ENCODE measurements around the gene LRCH2. TPM values are rescaled to one million over a fixed set of nuclear protein-coding genes. Genes with fewer than 3 reads are reported as not detected.

Gene LRCH2, protein sequence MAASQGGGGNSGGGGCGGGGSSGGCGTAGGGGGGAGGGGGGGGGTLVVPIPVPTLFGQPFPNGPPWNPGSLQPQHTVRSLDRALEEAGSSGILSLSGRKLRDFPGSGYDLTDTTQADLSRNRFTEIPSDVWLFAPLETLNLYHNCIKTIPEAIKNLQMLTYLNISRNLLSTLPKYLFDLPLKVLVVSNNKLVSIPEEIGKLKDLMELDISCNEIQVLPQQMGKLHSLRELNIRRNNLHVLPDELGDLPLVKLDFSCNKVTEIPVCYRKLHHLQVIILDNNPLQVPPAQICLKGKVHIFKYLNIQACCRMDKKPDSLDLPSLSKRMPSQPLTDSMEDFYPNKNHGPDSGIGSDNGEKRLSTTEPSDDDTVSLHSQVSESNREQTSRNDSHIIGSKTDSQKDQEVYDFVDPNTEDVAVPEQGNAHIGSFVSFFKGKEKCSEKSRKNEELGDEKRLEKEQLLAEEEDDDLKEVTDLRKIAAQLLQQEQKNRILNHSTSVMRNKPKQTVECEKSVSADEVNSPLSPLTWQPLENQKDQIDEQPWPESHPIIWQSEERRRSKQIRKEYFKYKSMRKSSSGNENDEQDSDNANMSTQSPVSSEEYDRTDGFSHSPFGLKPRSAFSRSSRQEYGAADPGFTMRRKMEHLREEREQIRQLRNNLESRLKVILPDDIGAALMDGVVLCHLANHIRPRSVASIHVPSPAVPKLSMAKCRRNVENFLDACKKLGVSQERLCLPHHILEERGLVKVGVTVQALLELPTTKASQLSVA
- 1 to 10 TPM; 5.4 to 9.9 TPM for total RNA-seq

DNA sequence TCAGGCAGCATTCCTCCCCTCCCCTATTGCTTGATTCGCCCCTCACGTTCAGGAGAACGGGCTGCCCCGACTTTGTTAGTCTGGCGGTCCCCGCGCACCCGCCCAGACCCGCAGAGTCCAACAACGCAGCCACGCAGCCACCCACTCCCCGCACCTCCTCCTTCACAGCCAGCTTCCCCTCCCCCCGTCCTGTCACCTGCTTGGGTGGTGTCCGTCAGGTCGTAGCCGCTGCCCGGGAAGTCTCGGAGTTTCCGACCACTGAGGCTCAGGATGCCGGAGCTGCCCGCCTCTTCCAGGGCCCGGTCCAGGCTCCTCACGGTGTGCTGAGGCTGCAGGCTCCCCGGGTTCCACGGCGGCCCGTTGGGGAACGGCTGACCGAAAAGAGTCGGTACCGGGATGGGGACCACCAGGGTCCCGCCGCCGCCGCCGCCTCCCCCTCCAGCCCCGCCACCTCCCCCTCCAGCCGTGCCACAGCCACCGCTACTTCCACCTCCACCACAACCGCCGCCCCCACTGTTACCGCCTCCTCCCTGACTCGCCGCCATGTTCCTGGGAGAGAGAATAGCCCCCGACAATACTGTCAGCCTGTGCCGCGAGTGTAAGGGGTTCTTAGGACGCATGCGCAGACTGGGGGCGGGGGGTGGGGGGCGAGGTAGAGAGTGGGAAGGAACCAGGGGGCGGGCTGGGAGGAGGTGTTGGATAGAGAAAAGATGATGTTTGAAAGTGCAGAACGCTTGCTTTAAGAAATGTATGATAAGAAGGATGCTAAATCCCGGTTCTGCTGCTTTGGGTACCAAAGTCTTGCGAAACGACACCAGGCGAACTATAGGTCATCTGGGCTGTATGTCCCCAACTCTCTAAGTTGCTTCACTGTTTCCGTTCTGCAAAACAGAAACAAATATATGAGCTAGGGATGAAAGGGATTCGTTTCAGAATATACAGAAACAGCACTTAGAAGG is at the start of gene LRCH2:
Gene LRCH2, minus strand, starts transcription at position 600 of the 959 bp plus-strand sequence. Its CDS starts 55 bp downstream, at position 545.
- H3K27me3 ChIP-seq (replicated peaks; ENCODE audit: insufficient read depth): no peaks in the 10 kb centered on the region
- no peaks in the 10 kb centered on the region for H3K9me3 ChIP-seq

DNA sequence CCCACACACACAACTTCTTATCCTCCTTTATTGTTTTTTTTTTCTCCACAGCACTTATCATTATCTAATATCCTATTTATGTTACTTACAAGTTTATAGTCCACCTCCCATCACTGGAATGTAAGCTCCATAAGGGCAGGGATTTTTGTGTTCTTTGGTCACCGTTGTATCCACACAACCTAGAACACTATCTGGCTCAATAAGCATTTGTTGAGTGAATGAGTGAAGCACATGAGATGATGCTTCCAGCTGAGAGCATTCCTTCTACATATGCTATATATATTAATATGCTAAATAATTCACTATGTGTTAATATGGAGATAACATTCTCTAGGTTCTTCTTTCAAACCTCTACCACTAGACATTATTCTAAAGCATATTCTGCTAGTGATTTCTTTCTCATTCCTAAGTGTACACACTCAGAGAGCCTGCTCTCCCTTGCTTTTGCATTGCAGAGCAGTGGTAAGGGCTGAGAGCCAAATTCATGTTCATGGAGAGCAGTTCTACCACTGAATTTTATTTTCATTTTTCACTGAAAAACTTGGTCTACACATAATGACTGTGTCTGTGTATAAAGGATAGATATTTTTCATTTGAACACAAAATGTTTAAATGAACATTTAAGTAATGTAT is 35.3 kb upstream of the LRCH2 start:
- TF ChIP-seq, protein P1, sequence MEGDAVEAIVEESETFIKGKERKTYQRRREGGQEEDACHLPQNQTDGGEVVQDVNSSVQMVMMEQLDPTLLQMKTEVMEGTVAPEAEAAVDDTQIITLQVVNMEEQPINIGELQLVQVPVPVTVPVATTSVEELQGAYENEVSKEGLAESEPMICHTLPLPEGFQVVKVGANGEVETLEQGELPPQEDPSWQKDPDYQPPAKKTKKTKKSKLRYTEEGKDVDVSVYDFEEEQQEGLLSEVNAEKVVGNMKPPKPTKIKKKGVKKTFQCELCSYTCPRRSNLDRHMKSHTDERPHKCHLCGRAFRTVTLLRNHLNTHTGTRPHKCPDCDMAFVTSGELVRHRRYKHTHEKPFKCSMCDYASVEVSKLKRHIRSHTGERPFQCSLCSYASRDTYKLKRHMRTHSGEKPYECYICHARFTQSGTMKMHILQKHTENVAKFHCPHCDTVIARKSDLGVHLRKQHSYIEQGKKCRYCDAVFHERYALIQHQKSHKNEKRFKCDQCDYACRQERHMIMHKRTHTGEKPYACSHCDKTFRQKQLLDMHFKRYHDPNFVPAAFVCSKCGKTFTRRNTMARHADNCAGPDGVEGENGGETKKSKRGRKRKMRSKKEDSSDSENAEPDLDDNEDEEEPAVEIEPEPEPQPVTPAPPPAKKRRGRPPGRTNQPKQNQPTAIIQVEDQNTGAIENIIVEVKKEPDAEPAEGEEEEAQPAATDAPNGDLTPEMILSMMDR (IDR thresholded peaks at IDR 0.05): no peak
- H3K27ac ChIP-seq: no peak overlapping the region

More for the DNA sequence above, at the start of gene LRCH2:
- H3K4me3 ChIP-seq: peak within 1 kb of the TSS; percentile 76
- TF ChIP-seq, protein P1 (IDR thresholded peaks at IDR 0.05): no peak
- H3K4me1 ChIP-seq (ENCODE audit: control insufficient read depth in 1 of 2, low read depth in 2 of 2): peaks cover 0 to 4% of the 10 kb centered on the region in 2 donors
- DNase-seq (ENCODE audit: low spot score) (no peak), ATAC-seq (ENCODE audit: insufficient number of reproducible peaks, low FRiP score, low read depth) (no peak)
- peak within 1 kb of the TSS; percentile 28 to 65 for H3K27ac ChIP-seq
- no peaks in the 10 kb centered on the region for H3K36me3 ChIP-seq

DNA sequence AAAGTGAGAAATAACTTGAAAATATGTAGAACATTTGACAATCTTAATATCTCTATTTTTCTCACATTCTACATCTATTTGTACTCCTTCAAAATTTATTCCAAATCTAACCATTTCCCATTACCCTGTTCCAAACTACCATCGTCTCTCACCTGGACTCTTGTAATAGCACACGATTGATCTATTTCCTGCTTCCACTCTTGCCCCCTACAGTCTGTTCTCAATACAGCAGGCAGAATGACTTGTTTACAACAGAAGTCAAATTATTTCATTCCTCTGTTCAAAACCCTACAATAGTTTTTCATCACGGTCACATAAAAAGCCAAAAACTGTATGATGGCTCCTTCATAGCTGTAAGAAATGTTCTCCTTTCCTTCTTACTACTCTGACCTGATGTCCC is 34.5 kb upstream of the LRCH2 start:
- DNase-seq (ENCODE audit: low spot score): no peak
- H3K27ac ChIP-seq: no peak overlapping the region
- TF ChIP-seq, protein P1 (IDR thresholded peaks at IDR 0.05): no peak
- no peak overlapping the region for H3K4me3 ChIP-seq
- no peaks in the 10 kb centered on the region for H3K9me3 ChIP-seq
- H3K36me3 ChIP-seq: no peaks in the 10 kb centered on the region
- H3K27me3 ChIP-seq (replicated peaks; ENCODE audit: insufficient read depth): no peaks in the 10 kb centered on the region
- no peak for ATAC-seq (ENCODE audit: insufficient number of reproducible peaks, low FRiP score, low read depth)
- no peaks in the 10 kb centered on the region for H3K4me1 ChIP-seq (ENCODE audit: control insufficient read depth in 1 of 2, low read depth in 2 of 2)

More for the DNA sequence above, 35.3 kb upstream of the LRCH2 start:
- no peak for ATAC-seq (ENCODE audit: insufficient number of reproducible peaks, low FRiP score, low read depth)
- H3K9me3 ChIP-seq: no peaks in the 10 kb centered on the region
- H3K27me3 ChIP-seq (replicated peaks; ENCODE audit: insufficient read depth): no peaks in the 10 kb centered on the region
- no peaks in the 10 kb centered on the region for H3K36me3 ChIP-seq
- DNase-seq (ENCODE audit: low spot score): no peak
- H3K4me1 ChIP-seq (ENCODE audit: control insufficient read depth in 1 of 2, low read depth in 2 of 2): no peaks in the 10 kb centered on the region
- H3K4me3 ChIP-seq: no peak overlapping the region

DNA sequence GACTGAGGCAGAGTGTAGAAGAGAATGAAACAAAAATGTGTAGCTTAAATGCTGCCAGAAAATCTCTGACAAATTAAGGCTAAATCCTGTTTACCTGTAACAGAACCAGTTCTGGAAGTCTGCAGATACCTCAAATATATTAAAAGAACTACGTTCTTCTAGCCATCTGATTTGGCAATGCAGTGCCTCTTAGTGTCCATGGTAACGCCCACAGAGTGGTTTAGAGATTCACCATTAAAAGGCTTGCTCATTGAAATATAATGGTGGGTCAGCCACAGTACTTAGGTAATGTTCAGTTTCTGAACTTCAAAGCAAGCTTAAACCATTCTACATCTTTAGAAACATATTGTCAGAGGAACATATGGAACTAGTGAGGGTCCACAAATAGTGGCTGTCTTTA is 32.4 kb upstream of the LRCH2 start:
- Histone ChIP-seq H3K27ac (no peak overlapping the region), H3K36me3 (no peaks in the 10 kb centered on the region), H3K27me3 (replicated peaks; ENCODE audit: insufficient read depth) (no peaks in the 10 kb centered on the region), H3K9me3 (no peaks in the 10 kb centered on the region), H3K4me3 (no peak overlapping the region), H3K4me1 (ENCODE audit: control insufficient read depth in 1 of 2, low read depth in 2 of 2) (no peaks in the 10 kb centered on the region)
- ATAC-seq (ENCODE audit: insufficient number of reproducible peaks, low FRiP score, low read depth) (no peak), DNase-seq (ENCODE audit: low spot score) (no peak)
- TF ChIP-seq, protein P1 (IDR thresholded peaks at IDR 0.05): no peak

Data from thoracic aorta (tissue), 2 donors.